ENCODE results near the gene MEGF9.

The MEGF9 gene

GRCh38 chr9:120701248-120701647, 13.0 kb downstream of the MEGF9 start:
- no peak for DNase-seq

GRCh38 chr9:120698766-120699165, 15.5 kb downstream of the MEGF9 start:
- DNase-seq: no peak

GRCh38 chr9:120697448-120697847, 16.8 kb downstream of the MEGF9 start:
- no peak for DNase-seq

- no peak for DNase-seq
Observed at GRCh38 chr9:120696551-120697230, 17.6 kb downstream of the MEGF9 start.

GRCh38 chr9:120694559-120694958, 19.7 kb downstream of the MEGF9 start:
- DNase-seq: no peak

GRCh38 chr9:120693700-120694008, 20.6 kb downstream of the MEGF9 start:
- DNase-seq: no peak

- no peak for DNase-seq
Observed at GRCh38 chr9:120692901-120693699, 21.2 kb downstream of the MEGF9 start.

- DNase-seq: no peak
Observed at GRCh38 chr9:120690372-120690771, 23.9 kb downstream of the MEGF9 start.

GRCh38 chr9:120689860-120690259, 24.4 kb downstream of the MEGF9 start:
- no peak for DNase-seq

GRCh38 chr9:120688758-120689157, 25.5 kb downstream of the MEGF9 start:
- DNase-seq: no peak

GRCh38 chr9:120683150-120683549, 31.1 kb downstream of the MEGF9 start:
- no peak for DNase-seq

GRCh38 chr9:120681121-120681520, 33.1 kb downstream of the MEGF9 start:
- peak; percentile 50 for DNase-seq

GRCh38 chr9:120680579-120680978, 33.7 kb downstream of the MEGF9 start:
- no peak for DNase-seq

- DNase-seq: no peak
Observed at GRCh38 chr9:120680161-120680560, 34.1 kb downstream of the MEGF9 start.

GRCh38 chr9:120677965-120678364, 36.3 kb downstream of the MEGF9 start:
- DNase-seq: no peak

- no peak for DNase-seq
Observed at GRCh38 chr9:120676767-120677402, 37.4 kb downstream of the MEGF9 start.

- no peak for DNase-seq
Observed at GRCh38 chr9:120668399-120668798, 45.9 kb downstream of the MEGF9 start.

GRCh38 chr9:120663950-120664349, 50.3 kb downstream of the MEGF9 start:
- no peak for DNase-seq

- no peak for DNase-seq
Observed at GRCh38 chr9:120663380-120663779, 50.9 kb downstream of the MEGF9 start.

GRCh38 chr9:120662513-120662912, 51.8 kb downstream of the MEGF9 start:
- no peak for DNase-seq

GRCh38 chr9:120659676-120660075, 54.6 kb downstream of the MEGF9 start:
- DNase-seq: no peak

- DNase-seq: no peak
Observed at GRCh38 chr9:120659209-120659608, 55.1 kb downstream of the MEGF9 start.

GRCh38 chr9:120655005-120655622, 59.2 kb downstream of the MEGF9 start:
- DNase-seq: no peak

- no peak for DNase-seq
Observed at GRCh38 chr9:120654272-120654671, 60.0 kb downstream of the MEGF9 start.
